G401 (cell line): ENCODE data around the gene SLIT3. TPM values are rescaled to one million over a fixed set of nuclear protein-coding genes. Genes with fewer than 3 reads are reported as not detected.

ENCODE experiments used
- DNase-seq: peaks from one replicate; pipeline ENCODE4 v3.0.0-alpha.2; 2015; ENCODE audit warnings: low spot score
- in situ Hi-C: cut with HindIII; loops from 2 replicates; pipeline ENCODE4 v1.10.0; 2016; ENCODE audit warnings: low sequenced_read_pairs, mixed read lengths
- total RNA-seq: library from RNA; depleted of rRNA; stranded (reverse); fragments of >200 nt; shearing (Covaris generic); gene quantifications from 2 replicates; pipeline ENCODE4 v1.2.3, GENCODE V29; 2014

The SLIT3 gene
- total RNA-seq, 1 experiment from 2014 or later: 0.03 TPM

- in situ Hi-C loops: no loop called here
- peak; percentile 59 for DNase-seq
Observed at GRCh38 chr5:168967882-168968620, 332.9 kb downstream of the SLIT3 start.

GRCh38 chr5:168965638-168966037 is 335.3 kb downstream of the SLIT3 start:
- no peak for DNase-seq

GRCh38 chr5:168964182-168964581 is 336.8 kb downstream of the SLIT3 start:
- in situ Hi-C loops: no loop called here
- no peak for DNase-seq

More at GRCh38 chr5:168965638-168966037, 335.3 kb downstream of the SLIT3 start:
- in situ Hi-C loops: no loop called here

- in situ Hi-C loops: no loop called here
- DNase-seq: no peak
Observed at GRCh38 chr5:168962306-168962705, 338.6 kb downstream of the SLIT3 start.

GRCh38 chr5:168961681-168962080 is 339.3 kb downstream of the SLIT3 start:
- no peak for DNase-seq
- in situ Hi-C loops: no loop called here

- in situ Hi-C loops: no loop called here
Observed at GRCh38 chr5:168960497-168960896, 340.4 kb downstream of the SLIT3 start.

GRCh38 chr5:168953351-168953750 is 347.6 kb downstream of the SLIT3 start:
- in situ Hi-C loops: no loop called here
- no peak for DNase-seq

More at GRCh38 chr5:168960497-168960896, 340.4 kb downstream of the SLIT3 start:
- no peak for DNase-seq

GRCh38 chr5:168952196-168952595 is 348.7 kb downstream of the SLIT3 start:
- in situ Hi-C loops: no loop called here
- DNase-seq: no peak

- no peak for DNase-seq
- in situ Hi-C loops: no loop called here
Observed at GRCh38 chr5:168951769-168952168, 349.2 kb downstream of the SLIT3 start.

GRCh38 chr5:168951356-168951755 is 349.6 kb downstream of the SLIT3 start:
- in situ Hi-C loops: no loop called here

GRCh38 chr5:168950241-168950951 is 350.5 kb downstream of the SLIT3 start:
- DNase-seq: no peak
- in situ Hi-C loops: no loop called here

More at GRCh38 chr5:168951356-168951755, 349.6 kb downstream of the SLIT3 start:
- no peak for DNase-seq

- in situ Hi-C loops: no loop called here
- no peak for DNase-seq
Observed at GRCh38 chr5:168948746-168949145, 352.2 kb downstream of the SLIT3 start.

GRCh38 chr5:168947212-168947868 is 353.6 kb downstream of the SLIT3 start:
- in situ Hi-C loops: no loop called here
- no peak for DNase-seq

- DNase-seq: no peak
- in situ Hi-C loops: no loop called here
Observed at GRCh38 chr5:168946363-168946762, 354.6 kb downstream of the SLIT3 start.

- in situ Hi-C loops: no loop called here
- no peak for DNase-seq
Observed at GRCh38 chr5:168944004-168944403, 356.9 kb downstream of the SLIT3 start.

GRCh38 chr5:168943091-168943884 is 357.7 kb downstream of the SLIT3 start:
- in situ Hi-C loops: no loop called here
- DNase-seq: no peak

- in situ Hi-C loops: no loop called here
- DNase-seq: no peak
Observed at GRCh38 chr5:168941901-168942300, 359.0 kb downstream of the SLIT3 start.

- in situ Hi-C loops: no loop called here
- no peak for DNase-seq
Observed at GRCh38 chr5:168940712-168941111, 360.2 kb downstream of the SLIT3 start.

GRCh38 chr5:168939887-168940544 is 360.9 kb downstream of the SLIT3 start:
- no peak for DNase-seq
- in situ Hi-C loops: no loop called here
